ENCODE data around the gene PSMA7.

Gene PSMA7

GRCh38 chr20:62171245-62171644 lies 28.1 kb upstream of the PSMA7 start:
- DNase-seq: no peak

- DNase-seq: no peak
These were observed 27.3 kb upstream of the PSMA7 start for GRCh38 chr20:62170536-62170935.

GRCh38 chr20:62168890-62169435 lies 25.8 kb upstream of the PSMA7 start:
- DNase-seq: no peak

GRCh38 chr20:62168061-62168460 lies 24.9 kb upstream of the PSMA7 start:
- DNase-seq: no peak

GRCh38 chr20:62167474-62167873 lies 24.3 kb upstream of the PSMA7 start:
- no peak for DNase-seq

GRCh38 chr20:62165762-62166399 lies 22.7 kb upstream of the PSMA7 start:
- DNase-seq: no peak

- no peak for DNase-seq
These were observed 21.9 kb upstream of the PSMA7 start for GRCh38 chr20:62164879-62165761.

GRCh38 chr20:62163986-62164762 lies 21.0 kb upstream of the PSMA7 start:
- DNase-seq: no peak

- DNase-seq: no peak
These were observed 20.3 kb upstream of the PSMA7 start for GRCh38 chr20:62163485-62163865.

- DNase-seq: no peak
These were observed 19.7 kb upstream of the PSMA7 start for GRCh38 chr20:62162765-62163484.

- DNase-seq: no peak
These were observed 18.2 kb upstream of the PSMA7 start for GRCh38 chr20:62161347-62161746.

GRCh38 chr20:62160876-62161275 lies 17.7 kb upstream of the PSMA7 start:
- DNase-seq: no peak

- no peak for DNase-seq
These were observed 17.1 kb upstream of the PSMA7 start for GRCh38 chr20:62160253-62160652.

- DNase-seq: no peak
These were observed 16.6 kb upstream of the PSMA7 start for GRCh38 chr20:62159839-62160238.

GRCh38 chr20:62159052-62159451 lies 15.9 kb upstream of the PSMA7 start:
- DNase-seq: no peak

- no peak for DNase-seq
These were observed 15.3 kb upstream of the PSMA7 start for GRCh38 chr20:62158541-62158940.

- no peak for DNase-seq
These were observed 14.8 kb upstream of the PSMA7 start for GRCh38 chr20:62158088-62158400.

GRCh38 chr20:62157387-62158087 lies 14.3 kb upstream of the PSMA7 start:
- no peak for DNase-seq

- peak; percentile 45 for DNase-seq
These were observed 13.6 kb upstream of the PSMA7 start for GRCh38 chr20:62156592-62157386.

- DNase-seq: no peak
These were observed 13.0 kb upstream of the PSMA7 start for GRCh38 chr20:62156254-62156556.

- no peak for DNase-seq
These were observed 12.4 kb upstream of the PSMA7 start for GRCh38 chr20:62155428-62156253.
